Gastrocnemius medialis (tissue), 4 donors: ENCODE measurements around the gene GABPB2. TPM values are rescaled to one million over a fixed set of nuclear protein-coding genes. Genes with fewer than 3 reads are reported as not detected.

Experiments used
- ATAC-seq, 2 donors: fragments of 150-250 bp; one replicate each; pipeline ENCODE4 v1.9.1; 2016
- DNase-seq, 2 donors: peaks; one replicate each; pipeline ENCODE4 v3.0.0-alpha.2; 2019
- H3K27ac ChIP-seq, 4 donors: fragments of 200-600 bp; sonication (generic); 1 replicate in 1 of 4; 2 replicates in 3 of 4; pipeline ENCODE4 v1.5.1; 2016 to 2018; ENCODE audit warnings: mild to moderate bottlenecking in 2 of 4, moderate library complexity in 1 of 4
- H3K27me3 ChIP-seq, 3 donors: fragments of 200-600 bp; sonication (generic) in 2 of 3; 1 replicate in 1 of 3; 2 replicates in 2 of 3; pipeline versions ENCODE4 v1.5.1 to v1.6.0; 2016 to 2019; ENCODE audit warnings: mild to moderate bottlenecking in 1 of 3, moderate library complexity in 1 of 3
- H3K36me3 ChIP-seq, 2 donors: fragments of 200-600 bp; sonication (generic) in 1 of 2; one replicate each; pipeline ENCODE4 v1.5.1; 2017 to 2018
- H3K4me1 ChIP-seq, 2 donors: fragments of 200-600 bp; sonication (generic) in 1 of 2; one replicate each; pipeline ENCODE4 v1.5.1; 2016 to 2017; ENCODE audit warnings: mild to moderate bottlenecking in 2 of 2
- H3K4me3 ChIP-seq, 4 donors: fragments of 200-600 bp; sonication (generic) in 3 of 4; 1 replicate in 1 of 4; 2 replicates in 3 of 4; pipeline ENCODE4 v1.5.1; 2016 to 2019; ENCODE audit warnings: mild to moderate bottlenecking in 2 of 4
- H3K9me3 ChIP-seq, 3 donors: fragments of 200-600 bp; sonication (generic) in 2 of 3; 1 replicate in 1 of 3; 2 replicates in 2 of 3; pipeline ENCODE4 v1.5.1; 2016 to 2019
- POLR2A ChIP-seq, 2 donors: fragments of 450-650 bp; IDR thresholded peaks; one replicate each; pipeline ENCODE4 v1.6.1; 2017; ENCODE audit warnings: antibody characterized with exemption in 2 of 2, mild to moderate bottlenecking in 2 of 2, moderate library complexity in 2 of 2
- in situ Hi-C, 4 donors: fragments of 200-750 bp; cut with MboI; loops; one replicate each; pipeline versions ENCODE4 v1.15.0 to v1.8.0; 2017; ENCODE audit warnings: low sequenced_read_pairs in 4 of 4
- intact Hi-C: fragments of 100-400 bp; cut with DNase I; formaldehyde crosslinking; loops from one replicate; pipeline ENCODE4 v1.15.1; 2023; ENCODE audit warnings: low total_unique reads
- total RNA-seq, 4 donors: library from RNA; depleted of rRNA; stranded (reverse); fragments of >200 nt; gene quantifications; one replicate each; pipeline versions ENCODE4 v1.1.0 to v1.2.3, GENCODE V29; 2016
- TF ChIP-seq, protein P1 (sequence below), 5 experiments: fragments of 450-650 bp in 3 of 5; fragments of 200-600 bp in 2 of 5; sonication (generic) in 2 of 5; IDR thresholded peaks in 4 of 5; conservative IDR thresholded peaks in 1 of 5; 1 replicate in 4 of 5; 2 replicates in 1 of 5; pipeline ENCODE4 v1.5.1; 2016 to 2019; ENCODE audit warnings: antibody characterized with exemption in 5 of 5, mild to moderate bottlenecking in 3 of 5, moderate library complexity in 3 of 5

Gene GABPB2
- total RNA-seq, 4 donors from 2014 or later: 11.9 to 20.5 (median 17.9) TPM

- in situ Hi-C loops (no loop called here), intact Hi-C loops (no loop called here)
- DNase-seq (peak in 1 of 2 donors; percentile 42), ATAC-seq (peak in 1 of 2 donors; percentile 18)
- Histone ChIP-seq H3K27ac (peak overlapping the region; percentile 33 to 98 (median 60)), H3K9me3 (no peaks in the 10 kb centered on the region), H3K36me3 (peaks cover 0 to 84% of the 10 kb centered on the region in 2 donors), H3K27me3 (no peaks in the 10 kb centered on the region), H3K4me1 (peaks cover 6 to 13% of the 10 kb centered on the region in 2 donors), H3K4me3 (no peak overlapping the region)
- TF ChIP-seq POLR2A (IDR thresholded peaks at IDR 0.05): no peak
- TF ChIP-seq, protein P1, sequence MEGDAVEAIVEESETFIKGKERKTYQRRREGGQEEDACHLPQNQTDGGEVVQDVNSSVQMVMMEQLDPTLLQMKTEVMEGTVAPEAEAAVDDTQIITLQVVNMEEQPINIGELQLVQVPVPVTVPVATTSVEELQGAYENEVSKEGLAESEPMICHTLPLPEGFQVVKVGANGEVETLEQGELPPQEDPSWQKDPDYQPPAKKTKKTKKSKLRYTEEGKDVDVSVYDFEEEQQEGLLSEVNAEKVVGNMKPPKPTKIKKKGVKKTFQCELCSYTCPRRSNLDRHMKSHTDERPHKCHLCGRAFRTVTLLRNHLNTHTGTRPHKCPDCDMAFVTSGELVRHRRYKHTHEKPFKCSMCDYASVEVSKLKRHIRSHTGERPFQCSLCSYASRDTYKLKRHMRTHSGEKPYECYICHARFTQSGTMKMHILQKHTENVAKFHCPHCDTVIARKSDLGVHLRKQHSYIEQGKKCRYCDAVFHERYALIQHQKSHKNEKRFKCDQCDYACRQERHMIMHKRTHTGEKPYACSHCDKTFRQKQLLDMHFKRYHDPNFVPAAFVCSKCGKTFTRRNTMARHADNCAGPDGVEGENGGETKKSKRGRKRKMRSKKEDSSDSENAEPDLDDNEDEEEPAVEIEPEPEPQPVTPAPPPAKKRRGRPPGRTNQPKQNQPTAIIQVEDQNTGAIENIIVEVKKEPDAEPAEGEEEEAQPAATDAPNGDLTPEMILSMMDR (IDR thresholded peaks at IDR 0.05 in 4 of 5, conservative IDR thresholded peaks at IDR 0.05 in 1 of 5): peak in 2 of 5 experiments; percentile 18 to 24
Measured at GRCh38 chr1:151135433-151136385, 65.1 kb downstream of the GABPB2 start.

DNA sequence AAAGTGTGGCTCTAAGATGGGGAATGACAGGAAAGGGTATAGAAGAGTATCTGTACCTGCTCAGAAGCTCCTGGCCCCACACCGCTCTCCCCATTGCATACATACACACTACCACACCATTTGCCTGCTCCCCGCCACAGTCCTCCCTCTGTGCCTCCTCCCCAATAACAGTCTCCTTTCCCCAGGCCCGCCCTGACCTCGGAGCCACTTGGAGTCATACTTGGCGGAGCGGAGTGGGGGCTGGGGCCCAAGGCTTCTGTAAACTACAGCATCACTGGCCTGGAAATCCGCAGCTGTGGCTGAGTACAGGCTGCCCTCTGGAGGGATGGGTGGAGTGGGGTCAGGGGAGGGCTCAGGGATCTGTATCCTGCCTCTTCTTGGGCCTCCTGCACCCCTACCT, 67.2 kb downstream of the GABPB2 start:
- no peak overlapping the region for H3K4me3 ChIP-seq
- no peaks in the 10 kb centered on the region for H3K27me3 ChIP-seq
- in situ Hi-C loops (no loop called here), intact Hi-C loops (no loop called here)
- TF ChIP-seq POLR2A (IDR thresholded peaks at IDR 0.05): no peak
- TF ChIP-seq, protein P1 (IDR thresholded peaks at IDR 0.05 in 4 of 5, conservative IDR thresholded peaks at IDR 0.05 in 1 of 5): no peak
- ATAC-seq (no peak), DNase-seq (peak in 1 of 2 donors; percentile 31)
- H3K36me3 ChIP-seq: peaks cover 0 to 76% of the 10 kb centered on the region in 2 donors
- peak overlapping the region in 3 of 4 donors; percentile 24 to 98 (median 43) for H3K27ac ChIP-seq
- H3K9me3 ChIP-seq: no peaks in the 10 kb centered on the region
- H3K4me1 ChIP-seq: peaks cover 25 to 33% of the 10 kb centered on the region in 2 donors

DNA sequence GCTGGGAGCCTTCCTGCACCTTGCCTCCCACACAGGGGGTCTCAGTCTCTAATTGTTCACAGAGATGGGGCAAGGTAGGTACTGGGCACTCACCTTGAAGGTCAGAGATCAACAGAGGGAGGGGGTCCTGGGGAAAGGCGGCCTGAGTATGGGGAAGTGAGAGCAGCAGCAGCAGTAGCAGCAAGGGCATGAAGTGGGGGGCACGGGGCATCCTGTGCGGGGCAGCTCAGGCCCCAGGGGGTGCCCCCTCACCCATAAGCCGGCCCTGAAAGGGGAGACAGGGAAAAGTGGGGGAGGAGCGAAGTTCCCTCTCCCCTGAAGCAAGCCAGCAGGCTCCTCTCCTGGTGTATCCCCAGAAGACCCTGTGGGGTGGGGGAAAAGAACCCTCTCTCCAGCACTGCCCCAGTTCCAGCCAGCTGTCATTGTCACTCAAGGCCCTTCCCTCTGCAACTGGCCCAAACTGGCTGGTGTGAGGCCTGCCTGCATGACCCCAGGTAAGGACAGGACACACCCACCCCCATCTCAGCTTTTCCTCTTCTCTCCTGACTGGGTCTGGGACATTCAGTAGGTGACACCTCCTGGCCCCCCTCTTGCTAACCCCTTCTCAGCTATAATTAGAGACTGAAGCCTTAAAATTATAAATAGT, 72.0 kb downstream of the GABPB2 start:
- Histone ChIP-seq H3K27ac (peak overlapping the region; percentile 95 to 99 (median 98)), H3K9me3 (no peaks in the 10 kb centered on the region), H3K4me1 (peaks cover 51 to 57% of the 10 kb centered on the region in 2 donors), H3K27me3 (no peaks in the 10 kb centered on the region), H3K36me3 (peaks cover 0 to 29% of the 10 kb centered on the region in 2 donors), H3K4me3 (peak overlapping the region in 2 of 4 donors; percentile 89 to 97)
- intact Hi-C loops: no loop called here
- in situ Hi-C loops: no loop called here
- TF ChIP-seq, protein P1 (IDR thresholded peaks at IDR 0.05 in 4 of 5, conservative IDR thresholded peaks at IDR 0.05 in 1 of 5): no peak
- TF ChIP-seq POLR2A (IDR thresholded peaks at IDR 0.05): no peak
- ATAC-seq (peak; percentile 50 to 56), DNase-seq (peak; percentile 93 to 99)

GRCh38 chr1:151143057-151143435, 72.5 kb downstream of the GABPB2 start:
- no peaks in the 10 kb centered on the region for H3K27me3 ChIP-seq
- H3K36me3 ChIP-seq: peaks cover 0 to 24% of the 10 kb centered on the region in 2 donors
- no peaks in the 10 kb centered on the region for H3K9me3 ChIP-seq
- peaks cover 49 to 61% of the 10 kb centered on the region in 2 donors for H3K4me1 ChIP-seq
- ATAC-seq (peak; percentile 16 to 37), DNase-seq (no peak)
- peak overlapping the region in 3 of 4 donors; percentile 89 to 97 (median 90) for H3K4me3 ChIP-seq
- intact Hi-C loops: no loop called here
- TF ChIP-seq, protein P1 (IDR thresholded peaks at IDR 0.05 in 4 of 5, conservative IDR thresholded peaks at IDR 0.05 in 1 of 5): peak; percentile 18 to 52 (median 45)
- peak; percentile 31 to 61 for TF ChIP-seq POLR2A (IDR thresholded peaks at IDR 0.05)
- in situ Hi-C loops: no loop called here
- H3K27ac ChIP-seq: peak overlapping the region; percentile 95 to 99 (median 98)
